ENCODE data around the gene GDAP1L1.

DNA sequence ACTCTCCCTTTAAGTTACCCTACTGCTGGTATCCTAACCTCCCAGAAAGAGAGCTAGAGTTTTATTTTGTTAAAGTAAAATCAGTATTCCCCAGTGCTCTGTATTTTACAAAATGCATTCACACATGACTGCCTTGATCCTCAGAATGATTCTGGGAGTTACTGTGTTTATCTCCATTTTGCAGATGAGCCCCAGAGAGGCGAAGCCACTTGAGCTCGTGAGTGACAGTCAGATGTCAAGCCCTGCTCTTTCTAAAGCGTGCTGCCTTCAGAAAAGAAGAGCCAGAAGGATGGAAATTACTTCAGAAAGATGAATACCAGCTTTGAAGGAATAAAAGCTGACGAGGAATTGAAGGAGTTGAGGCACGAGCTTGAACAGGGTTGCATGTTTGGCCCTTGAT, 22.5 kb upstream of the GDAP1L1 start:
- no peak for TF ChIP-seq POLR2A (IDR thresholded peaks at IDR 0.05)
- TF ChIP-seq, protein P1, sequence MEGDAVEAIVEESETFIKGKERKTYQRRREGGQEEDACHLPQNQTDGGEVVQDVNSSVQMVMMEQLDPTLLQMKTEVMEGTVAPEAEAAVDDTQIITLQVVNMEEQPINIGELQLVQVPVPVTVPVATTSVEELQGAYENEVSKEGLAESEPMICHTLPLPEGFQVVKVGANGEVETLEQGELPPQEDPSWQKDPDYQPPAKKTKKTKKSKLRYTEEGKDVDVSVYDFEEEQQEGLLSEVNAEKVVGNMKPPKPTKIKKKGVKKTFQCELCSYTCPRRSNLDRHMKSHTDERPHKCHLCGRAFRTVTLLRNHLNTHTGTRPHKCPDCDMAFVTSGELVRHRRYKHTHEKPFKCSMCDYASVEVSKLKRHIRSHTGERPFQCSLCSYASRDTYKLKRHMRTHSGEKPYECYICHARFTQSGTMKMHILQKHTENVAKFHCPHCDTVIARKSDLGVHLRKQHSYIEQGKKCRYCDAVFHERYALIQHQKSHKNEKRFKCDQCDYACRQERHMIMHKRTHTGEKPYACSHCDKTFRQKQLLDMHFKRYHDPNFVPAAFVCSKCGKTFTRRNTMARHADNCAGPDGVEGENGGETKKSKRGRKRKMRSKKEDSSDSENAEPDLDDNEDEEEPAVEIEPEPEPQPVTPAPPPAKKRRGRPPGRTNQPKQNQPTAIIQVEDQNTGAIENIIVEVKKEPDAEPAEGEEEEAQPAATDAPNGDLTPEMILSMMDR (IDR thresholded peaks at IDR 0.05): no peak

Data from uterus (tissue), 2 donors.